Left ventricle myocardium inferior (tissue), 1 donor: ENCODE data around the gene PLEKHH2. TPM values are rescaled to one million over a fixed set of nuclear protein-coding genes. Genes with fewer than 3 reads are reported as not detected.
"Not testable (repeated sequence)": the region's sequence is repeated elsewhere in the genome, so short reads cannot be mapped to it uniquely, and the experiment has no call there.

Source experiments
- DNase-seq: peaks from one replicate; pipeline ENCODE4 v3.0.0-alpha.2; 2020
- H3K27ac ChIP-seq: fragments of 200-600 bp; replicated peaks from 2 replicates; pipeline ENCODE4 v1.8.0; 2021
- H3K27me3 ChIP-seq: fragments of 200-600 bp; 2 replicates; pipeline ENCODE4 v1.8.0; 2021; ENCODE audit warnings: low read depth
- H3K36me3 ChIP-seq: fragments of 200-600 bp; 2 replicates; pipeline ENCODE4 v1.8.0; 2021
- H3K4me1 ChIP-seq: fragments of 200-600 bp; 2 replicates; pipeline ENCODE4 v1.8.0; 2021
- H3K4me3 ChIP-seq: fragments of 200-600 bp; 2 replicates; pipeline ENCODE4 v1.8.0; 2021; ENCODE audit warnings: mild to moderate bottlenecking, moderate library complexity
- H3K9me3 ChIP-seq: fragments of 200-600 bp; replicated peaks from 2 replicates; pipeline ENCODE4 v1.8.0; 2021
- CTCF ChIP-seq: fragments of 200-600 bp; IDR thresholded peaks from 2 replicates; pipeline ENCODE4 v1.8.0; 2021; ENCODE audit warnings: antibody characterized with exemption, mild to moderate bottlenecking, borderline replicate concordance
- intact Hi-C: fragments of 100-400 bp; cut with micrococcal nuclease; formaldehyde crosslinking; loops from one replicate; pipeline ENCODE4 v1.11.0; 2022
- long read RNA-seq: library from polyadenylated mRNA; unstranded; transcript quantifications from one replicate; pipeline ENCODE4 v2.0.0, GENCODE V29; 2021
- total RNA-seq: library from RNA; stranded (reverse); fragmentation: NEBNext Ultra II Directional; extraction: Animal tissue kit (Norgen Biotek cat#: 25700); gene quantifications from one replicate; pipeline ENCODE4 v1.2.1, GENCODE V29; 2021
- donor health status: DM: no; HTN: yes; CAD: no; lungs with severe emphysema.

The PLEKHH2 gene
- total RNA-seq: 1.3 TPM
- long read RNA-seq: 0 reads

GRCh38 chr2:43637030-43637803 lies at the start of gene PLEKHH2:
Gene PLEKHH2, plus strand, starts transcription at chr2:43637260. Its CDS starts 7,414 bp downstream, at chr2:43644674.
- peak; percentile 7 for TF ChIP-seq CTCF
- H3K4me1 ChIP-seq: peaks cover 15% of the 10 kb centered on the region
- H3K9me3 ChIP-seq: peaks cover 20% of the 10 kb centered on the region
- H3K36me3 ChIP-seq: no peaks in the 10 kb centered on the region
- intact Hi-C loops: no loop called here
- H3K4me3 ChIP-seq: peak within 1 kb of the TSS; percentile 86
- DNase-seq: peak; percentile 87
- peak within 1 kb of the TSS; percentile 41 for H3K27ac ChIP-seq
- H3K27me3 ChIP-seq: peaks cover 53% of the 10 kb centered on the region

- intact Hi-C loops: no loop called here
- H3K27me3 ChIP-seq: no peaks in the 10 kb centered on the region
- H3K27ac ChIP-seq: no peak overlapping the region
- no peak overlapping the region for H3K4me3 ChIP-seq
- H3K36me3 ChIP-seq: peaks cover 37% of the 10 kb centered on the region
- H3K4me1 ChIP-seq: peaks cover 25% of the 10 kb centered on the region
- TF ChIP-seq CTCF: no peak
- DNase-seq: no peak
- no peaks in the 10 kb centered on the region for H3K9me3 ChIP-seq
Measured at GRCh38 chr2:43592443-43592842, 44.6 kb upstream of the PLEKHH2 start.

DNA sequence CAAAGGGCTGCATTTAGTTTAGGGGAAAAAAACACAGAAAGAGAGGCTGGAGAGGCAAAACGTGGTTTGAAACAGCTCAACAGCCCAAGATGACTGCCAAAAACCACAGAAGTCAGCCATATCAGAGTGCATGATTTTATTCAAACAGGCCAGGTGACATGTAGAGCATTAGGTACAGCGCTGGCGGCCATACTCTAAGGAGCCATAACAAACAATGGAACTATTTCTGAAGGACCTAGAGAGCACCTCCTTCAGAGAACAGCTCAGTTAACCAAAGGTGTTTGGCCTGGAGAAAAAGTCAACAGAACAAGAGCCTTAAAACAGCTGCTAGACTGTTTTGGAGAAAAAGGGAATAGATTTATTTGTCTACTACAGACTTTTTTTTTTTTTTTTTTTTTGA lies 43.8 kb upstream of the PLEKHH2 start:
- Histone ChIP-seq H3K4me1 (peaks cover 25% of the 10 kb centered on the region), H3K36me3 (peaks cover 33% of the 10 kb centered on the region), H3K27ac (no peak overlapping the region), H3K27me3 (no peaks in the 10 kb centered on the region), H3K9me3 (no peaks in the 10 kb centered on the region), H3K4me3 (no peak overlapping the region)
- no peak for TF ChIP-seq CTCF
- intact Hi-C loops: no loop called here
- no peak for DNase-seq

DNA sequence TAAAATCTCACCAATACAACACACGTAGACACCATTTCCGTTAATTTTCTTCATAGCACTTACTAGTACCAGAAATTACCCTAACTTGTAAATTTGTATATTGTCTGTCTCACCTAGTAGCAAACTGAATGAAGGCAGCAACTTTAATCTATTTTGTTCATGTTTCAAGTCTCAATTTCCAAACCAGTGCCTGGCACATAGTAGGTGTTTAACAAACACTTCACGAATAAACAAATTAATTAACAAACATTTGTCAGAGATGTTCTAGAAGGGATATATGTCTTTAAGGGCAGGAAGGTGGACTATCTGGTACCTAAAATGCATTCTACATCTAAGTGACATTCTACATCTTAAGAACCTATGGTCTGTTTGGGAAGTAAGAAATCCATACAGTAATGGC lies 42.2 kb upstream of the PLEKHH2 start:
- no peaks in the 10 kb centered on the region for H3K9me3 ChIP-seq

GRCh38 chr2:43595603-43596412 lies 41.3 kb upstream of the PLEKHH2 start, which contains the start of gene THADA:
Gene THADA, minus strand, starts transcription at chr2:43596038. Its CDS starts 3,646 bp downstream, at chr2:43592392.
- DNase-seq: peak; percentile 99
- peaks cover 25% of the 10 kb centered on the region for H3K4me1 ChIP-seq
- no peaks in the 10 kb centered on the region for H3K9me3 ChIP-seq
- peak within 1 kb of the TSS; percentile 92 for H3K27ac ChIP-seq
- intact Hi-C loops: no loop called here
- H3K27me3 ChIP-seq: no peaks in the 10 kb centered on the region
- peaks cover 12% of the 10 kb centered on the region for H3K36me3 ChIP-seq
- no peak for TF ChIP-seq CTCF
- peak within 1 kb of the TSS; percentile 86 for H3K4me3 ChIP-seq

More for the DNA sequence above, 42.2 kb upstream of the PLEKHH2 start:
- Histone ChIP-seq H3K4me1 (peaks cover 25% of the 10 kb centered on the region), H3K27me3 (no peaks in the 10 kb centered on the region), H3K36me3 (peaks cover 22% of the 10 kb centered on the region), H3K4me3 (peak overlapping the region; percentile 86), H3K27ac (no peak overlapping the region)
- intact Hi-C loops: no loop called here
- no peak for TF ChIP-seq CTCF
- no peak for DNase-seq

DNA sequence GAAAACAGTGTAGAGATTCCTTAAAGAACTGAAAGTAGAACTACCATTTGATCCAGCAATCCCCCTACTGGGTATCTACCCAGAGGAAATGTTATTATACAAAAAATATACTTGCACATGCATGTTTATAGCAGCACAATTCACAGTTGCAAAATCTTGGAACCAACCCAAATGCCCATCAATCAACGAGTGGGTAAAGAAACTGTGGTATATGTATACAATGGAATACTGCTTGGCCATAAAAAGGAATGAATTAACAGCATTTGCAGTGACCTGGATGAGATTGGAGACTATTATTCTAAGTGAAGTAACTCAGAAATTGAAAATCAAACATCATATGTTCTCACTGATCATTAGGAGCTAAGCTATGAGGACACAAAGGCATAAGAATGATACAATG lies 36.5 kb upstream of the PLEKHH2 start:
- H3K4me1 ChIP-seq, intact Hi-C loops: not testable (repeated sequence)

More for the DNA sequence above, 36.5 kb upstream of the PLEKHH2 start:
- not testable (repeated sequence) for H3K9me3 ChIP-seq, DNase-seq, H3K27ac ChIP-seq, H3K36me3 ChIP-seq, H3K27me3 ChIP-seq, H3K4me3 ChIP-seq
